IgD-negative memory B cell (primary cell): ENCODE measurements around the gene HOXC10. TPM values are rescaled to one million over a fixed set of nuclear protein-coding genes. Genes with fewer than 3 reads are reported as not detected.

Source experiments
- H3K27ac Mint-ChIP-seq, 3 donors: one replicate each; pipeline ENCODE4 v1.8.0; 2020 to 2022; ENCODE audit warnings: mild to moderate bottlenecking in 3 of 3, mixed read lengths in 3 of 3, moderate library complexity in 1 of 3
- H3K27me3 Mint-ChIP-seq: one replicate; pipeline ENCODE4 v1.8.0; 2021; ENCODE audit warnings: mixed read lengths
- H3K36me3 Mint-ChIP-seq: one replicate; pipeline ENCODE4 v1.8.0; 2020; ENCODE audit warnings: mild to moderate bottlenecking, mixed read lengths
- H3K4me1 Mint-ChIP-seq, 3 donors: one replicate each; pipeline ENCODE4 v1.8.0; 2020 to 2022; ENCODE audit warnings: mixed read lengths in 3 of 3, mild to moderate bottlenecking in 1 of 3
- H3K4me3 Mint-ChIP-seq, 4 donors: one replicate each; pipeline ENCODE4 v1.8.0; 2020 to 2022; ENCODE audit warnings: mild to moderate bottlenecking in 4 of 4, mixed read lengths in 4 of 4, moderate library complexity in 3 of 4
- H3K9me3 Mint-ChIP-seq, 3 donors: one replicate each; pipeline ENCODE4 v1.8.0; 2020 to 2021; ENCODE audit warnings: mixed read lengths in 3 of 3, mild to moderate bottlenecking in 1 of 3
- polyA plus RNA-seq: library from polyadenylated mRNA; unstranded; fragments of 300-500 nt; fragmentation: Illumina TruSeq; gene quantifications from one replicate; pipeline ENCODE4 v1.2.3, GENCODE V29; 2021

The HOXC10 gene
- polyA plus RNA-seq, 1 donor from 2014 or later, result not detected

DNA sequence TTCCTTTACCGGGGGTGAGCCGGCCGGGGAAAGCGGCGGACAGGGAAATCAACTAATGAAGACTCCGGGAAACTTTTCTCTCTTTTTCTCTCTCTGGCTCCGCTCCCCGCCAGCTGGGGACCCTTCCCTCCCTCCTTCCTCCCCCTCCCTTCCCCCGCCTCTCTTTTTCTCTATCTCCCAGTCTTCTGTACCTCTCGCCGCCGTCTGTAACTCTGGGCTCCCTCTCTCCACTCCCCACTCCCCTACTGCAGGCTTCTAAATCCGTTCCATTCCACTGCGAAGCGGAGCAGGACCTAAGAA is 18.9 kb upstream of the HOXC10 start:
- peak overlapping the region; percentile 46 to 87 (median 59) for H3K27ac Mint-ChIP-seq
- peaks cover 2% of the 10 kb centered on the region for H3K36me3 Mint-ChIP-seq
- H3K4me1 Mint-ChIP-seq, result peaks cover 10 to 31% (median 12%) of the 10 kb centered on the region in 3 donors
- H3K9me3 Mint-ChIP-seq, result peaks cover 0 to 9% (median 0%) of the 10 kb centered on the region in 3 donors
- H3K4me3 Mint-ChIP-seq, result peak overlapping the region in 3 of 4 donors; percentile 3 to 59 (median 51)
- H3K27me3 Mint-ChIP-seq, result peaks cover 93% of the 10 kb centered on the region

DNA sequence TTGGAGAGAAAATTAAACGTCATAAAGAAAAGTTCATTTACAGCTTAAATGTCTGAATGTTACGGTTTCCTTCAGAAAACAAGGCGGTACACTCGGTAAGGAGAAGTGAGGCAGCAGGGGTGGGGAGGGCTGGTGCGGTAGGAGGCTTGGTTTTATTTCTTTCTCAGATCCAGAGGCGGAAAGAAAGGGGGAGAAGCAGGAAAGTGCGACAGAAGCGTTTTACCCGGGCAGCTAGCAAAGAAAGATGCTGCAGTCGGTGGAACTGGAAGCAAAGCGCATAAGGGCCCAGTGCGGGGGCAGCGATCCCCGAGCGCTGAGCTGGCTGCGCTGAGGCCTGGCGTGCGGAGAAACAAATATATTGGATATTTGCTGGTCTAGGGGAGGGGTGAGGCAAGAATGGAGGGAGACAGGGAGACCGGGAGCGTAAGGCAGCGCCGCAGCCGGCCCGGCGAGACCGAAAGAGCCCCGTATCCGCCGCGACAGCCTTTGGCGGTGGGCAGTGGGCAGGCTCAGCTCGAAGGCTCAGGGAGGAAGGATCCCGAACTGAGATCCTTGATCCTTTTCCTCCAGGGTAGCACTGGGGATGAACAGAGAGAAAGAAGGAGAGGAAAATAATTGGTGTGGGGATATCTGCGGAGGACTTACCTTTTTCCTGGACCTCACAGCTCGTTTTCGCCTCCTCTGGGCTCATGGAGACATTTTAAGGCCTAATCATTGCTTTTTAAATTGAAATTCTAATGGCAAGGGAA is 18.4 kb upstream of the HOXC10 start:
- peak overlapping the region; percentile 46 to 87 (median 59) for H3K27ac Mint-ChIP-seq
- peaks cover 94% of the 10 kb centered on the region for H3K27me3 Mint-ChIP-seq
- peak overlapping the region in 2 of 4 donors; percentile 6 to 51 for H3K4me3 Mint-ChIP-seq
- peaks cover 2% of the 10 kb centered on the region for H3K36me3 Mint-ChIP-seq
- H3K4me1 Mint-ChIP-seq, result peaks cover 10 to 31% (median 12%) of the 10 kb centered on the region in 3 donors
- H3K9me3 Mint-ChIP-seq, result peaks cover 0 to 9% (median 0%) of the 10 kb centered on the region in 3 donors

- peaks cover 2% of the 10 kb centered on the region for H3K36me3 Mint-ChIP-seq
- peak overlapping the region in 2 of 4 donors; percentile 54 to 72 for H3K4me3 Mint-ChIP-seq
- H3K27me3 Mint-ChIP-seq, result peaks cover 95% of the 10 kb centered on the region
- H3K9me3 Mint-ChIP-seq, result peaks cover 0 to 9% (median 0%) of the 10 kb centered on the region in 3 donors
- H3K4me1 Mint-ChIP-seq, result peaks cover 10 to 30% (median 12%) of the 10 kb centered on the region in 3 donors
- peak overlapping the region; percentile 39 to 87 (median 40) for H3K27ac Mint-ChIP-seq
Observed at GRCh38 chr12:53967421-53967925, 17.5 kb upstream of the HOXC10 start.

DNA sequence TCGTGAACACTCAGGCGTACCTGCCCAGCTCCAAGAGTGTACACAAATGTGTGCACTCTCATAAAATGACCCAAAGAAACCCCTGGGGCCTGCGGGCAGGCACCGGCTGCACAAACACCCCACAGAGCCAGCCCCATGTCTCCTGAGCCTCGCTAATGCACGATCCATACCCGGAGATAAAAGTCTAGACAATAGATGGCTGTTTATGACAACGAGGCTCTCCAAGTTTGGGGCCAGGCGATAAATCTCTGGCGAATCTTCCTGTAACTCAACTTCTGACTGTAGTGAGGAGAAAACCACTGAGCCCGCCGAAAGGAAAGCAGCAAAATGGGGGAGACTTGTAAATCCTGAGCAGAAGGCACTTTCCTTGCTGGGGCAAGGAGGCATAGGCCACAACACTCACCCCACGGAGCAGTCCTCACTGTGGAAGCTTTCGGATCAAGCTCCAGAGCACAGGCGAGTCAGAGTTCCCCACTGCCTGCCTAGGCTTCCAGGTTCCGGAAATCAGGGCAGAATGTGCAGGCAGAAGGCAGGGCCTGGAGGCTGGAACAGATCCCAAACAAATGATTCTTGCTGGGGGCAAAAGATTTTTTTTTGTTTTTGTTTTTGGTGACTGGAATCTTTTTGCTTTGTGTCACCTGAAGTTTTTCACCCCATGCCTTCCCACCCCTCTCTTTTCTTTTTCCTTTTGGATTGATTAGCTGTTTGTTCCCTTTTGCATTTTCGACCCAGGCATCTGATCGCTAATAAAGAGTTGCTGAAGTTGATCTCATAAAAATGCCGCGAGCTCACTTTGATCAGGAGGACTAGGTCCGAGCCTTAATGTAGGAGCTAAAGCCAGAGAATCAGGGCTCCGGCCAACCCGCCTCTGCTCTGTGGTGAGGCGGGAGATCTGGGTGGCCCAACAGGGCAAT is 16.5 kb upstream of the HOXC10 start:
- peaks cover 2% of the 10 kb centered on the region for H3K36me3 Mint-ChIP-seq
- H3K9me3 Mint-ChIP-seq, result peaks cover 2 to 9% (median 5%) of the 10 kb centered on the region in 3 donors
- peak overlapping the region in 2 of 4 donors; percentile 52 to 68 for H3K4me3 Mint-ChIP-seq
- peaks cover 11 to 27% (median 12%) of the 10 kb centered on the region in 3 donors for H3K4me1 Mint-ChIP-seq
- H3K27me3 Mint-ChIP-seq, result peaks cover 93% of the 10 kb centered on the region
- H3K27ac Mint-ChIP-seq, result peak overlapping the region in 2 of 3 donors; percentile 48 to 87

GRCh38 chr12:53969588-53970259 is 15.2 kb upstream of the HOXC10 start:
- Mint-ChIP-seq H3K9me3 (peaks cover 2 to 9% (median 5%) of the 10 kb centered on the region in 3 donors), H3K27me3 (peaks cover 88% of the 10 kb centered on the region), H3K4me3 (peak overlapping the region in 1 of 4 donors; percentile 68), H3K4me1 (peaks cover 6 to 18% (median 9%) of the 10 kb centered on the region in 3 donors), H3K36me3 (peaks cover 2% of the 10 kb centered on the region), H3K27ac (peak overlapping the region in 1 of 3 donors; percentile 87)

- peak overlapping the region in 1 of 3 donors; percentile 98 for H3K27ac Mint-ChIP-seq
- H3K36me3 Mint-ChIP-seq, result peaks cover 2% of the 10 kb centered on the region
- peaks cover 85% of the 10 kb centered on the region for H3K27me3 Mint-ChIP-seq
- peaks cover 6 to 13% (median 9%) of the 10 kb centered on the region in 3 donors for H3K4me1 Mint-ChIP-seq
- H3K9me3 Mint-ChIP-seq, result peaks cover 2 to 7% (median 5%) of the 10 kb centered on the region in 3 donors
- peak overlapping the region in 1 of 4 donors; percentile 68 for H3K4me3 Mint-ChIP-seq
Observed at GRCh38 chr12:53970451-53970850, 14.5 kb upstream of the HOXC10 start.

- Mint-ChIP-seq H3K27ac (peak overlapping the region in 1 of 3 donors; percentile 98), H3K4me1 (peaks cover 6 to 8% (median 6%) of the 10 kb centered on the region in 3 donors), H3K27me3 (peaks cover 84% of the 10 kb centered on the region), H3K9me3 (peaks cover 2 to 5% (median 3%) of the 10 kb centered on the region in 3 donors), H3K4me3 (peak overlapping the region in 1 of 4 donors; percentile 83), H3K36me3 (peaks cover 2% of the 10 kb centered on the region)
Observed at GRCh38 chr12:53971129-53971528, 13.8 kb upstream of the HOXC10 start.

GRCh38 chr12:53971686-53972085 is 13.3 kb upstream of the HOXC10 start:
- Mint-ChIP-seq H3K4me1 (peaks cover under 1 to 5% (median 2%) of the 10 kb centered on the region in 3 donors), H3K36me3 (peaks cover 2% of the 10 kb centered on the region), H3K27ac (peak overlapping the region in 1 of 3 donors; percentile 98), H3K9me3 (peaks cover 0 to 5% (median 2%) of the 10 kb centered on the region in 3 donors), H3K27me3 (peaks cover 81% of the 10 kb centered on the region), H3K4me3 (peak overlapping the region in 2 of 4 donors; percentile 8 to 83)

DNA sequence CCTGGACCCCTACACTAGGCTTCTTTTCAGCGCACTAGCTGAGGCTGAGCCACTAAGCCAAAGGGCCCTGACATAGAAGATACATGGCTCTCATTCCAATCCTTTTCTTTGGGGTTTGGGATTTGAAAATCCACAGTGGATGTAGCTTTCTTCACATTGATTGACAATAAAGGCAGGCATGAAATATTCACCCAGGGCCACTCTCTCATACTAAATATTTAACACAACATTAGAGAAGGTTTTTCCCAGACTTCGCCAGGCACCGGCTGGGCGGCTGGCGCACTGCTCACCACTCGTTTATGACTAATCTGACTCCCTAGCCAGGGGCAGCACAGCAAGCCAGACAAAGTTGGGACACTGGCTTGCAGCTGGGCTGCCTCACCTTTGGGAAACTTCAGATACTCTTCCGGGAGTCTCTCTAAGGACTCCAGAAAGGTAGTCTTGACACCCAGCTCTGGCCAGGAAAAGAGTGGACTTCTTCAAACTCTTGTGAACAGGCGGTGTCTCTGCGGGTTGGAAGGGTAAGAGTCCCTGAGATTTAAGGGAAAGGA is 12.7 kb upstream of the HOXC10 start:
- peaks cover 81% of the 10 kb centered on the region for H3K27me3 Mint-ChIP-seq
- peaks cover 0 to 5% (median 2%) of the 10 kb centered on the region in 3 donors for H3K9me3 Mint-ChIP-seq
- H3K36me3 Mint-ChIP-seq, result peaks cover 2% of the 10 kb centered on the region
- H3K4me3 Mint-ChIP-seq, result peak overlapping the region in 1 of 4 donors; percentile 76
- H3K4me1 Mint-ChIP-seq, result peaks cover 2 to 5% (median 4%) of the 10 kb centered on the region in 3 donors
- H3K27ac Mint-ChIP-seq, result peak overlapping the region; percentile 78 to 98 (median 95)

GRCh38 chr12:53972722-53973235 is 12.2 kb upstream of the HOXC10 start, which contains the start of gene HOXC11:
HOXC11 (plus strand) TSS chr12:53973126; CDS start chr12:53973242, 116 bp downstream.
- Mint-ChIP-seq H3K27ac (peak within 1 kb of the TSS; percentile 92 to 98 (median 95)), H3K4me3 (peak within 1 kb of the TSS; percentile 25 to 81 (median 62)), H3K27me3 (peaks cover 79% of the 10 kb centered on the region), H3K4me1 (peaks cover 2 to 5% (median 5%) of the 10 kb centered on the region in 3 donors), H3K9me3 (peaks cover 0 to 5% (median 2%) of the 10 kb centered on the region in 3 donors), H3K36me3 (peaks cover 2% of the 10 kb centered on the region)

DNA sequence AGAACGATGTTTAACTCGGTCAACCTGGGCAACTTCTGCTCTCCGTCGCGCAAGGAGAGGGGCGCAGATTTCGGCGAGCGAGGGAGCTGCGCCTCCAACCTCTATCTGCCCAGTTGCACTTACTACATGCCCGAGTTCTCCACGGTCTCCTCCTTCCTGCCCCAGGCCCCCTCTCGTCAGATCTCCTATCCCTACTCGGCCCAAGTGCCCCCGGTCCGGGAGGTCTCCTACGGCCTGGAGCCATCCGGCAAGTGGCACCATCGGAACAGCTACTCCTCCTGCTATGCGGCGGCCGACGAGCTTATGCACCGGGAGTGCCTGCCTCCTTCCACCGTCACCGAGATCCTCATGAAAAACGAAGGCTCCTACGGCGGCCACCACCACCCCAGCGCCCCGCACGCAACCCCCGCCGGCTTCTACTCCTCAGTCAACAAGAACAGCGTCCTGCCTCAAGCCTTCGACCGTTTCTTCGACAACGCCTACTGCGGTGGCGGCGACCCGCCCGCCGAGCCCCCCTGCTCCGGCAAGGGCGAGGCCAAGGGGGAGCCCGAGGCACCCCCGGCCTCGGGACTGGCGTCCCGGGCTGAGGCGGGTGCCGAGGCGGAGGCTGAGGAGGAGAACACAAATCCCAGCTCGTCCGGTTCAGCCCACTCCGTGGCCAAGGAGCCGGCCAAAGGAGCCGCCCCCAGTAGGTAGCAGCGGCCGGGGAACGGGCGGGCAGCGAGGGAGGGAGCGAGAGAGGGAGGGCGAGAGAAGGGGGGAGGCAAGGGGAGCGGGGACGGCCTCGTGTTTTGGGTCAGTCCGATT is 11.5 kb upstream of the HOXC10 start:
- Mint-ChIP-seq H3K4me3 (peak overlapping the region; percentile 20 to 81 (median 50)), H3K27me3 (peaks cover 78% of the 10 kb centered on the region)

GRCh38 chr12:53974084-53975063 is 10.6 kb upstream of the HOXC10 start, which contains the start of gene HOTAIR:
HOTAIR (minus strand) TSS chr12:53974954.
- H3K27me3 Mint-ChIP-seq, result peaks cover 79% of the 10 kb centered on the region
- H3K27ac Mint-ChIP-seq, result peak within 1 kb of the TSS; percentile 59 to 93 (median 85)
- peaks cover 1% of the 10 kb centered on the region for H3K36me3 Mint-ChIP-seq
- peaks cover 2 to 5% (median 3%) of the 10 kb centered on the region in 3 donors for H3K9me3 Mint-ChIP-seq
- H3K4me3 Mint-ChIP-seq, result peak within 1 kb of the TSS; percentile 61 to 85 (median 76)
- H3K4me1 Mint-ChIP-seq, result peaks cover 5 to 10% (median 5%) of the 10 kb centered on the region in 3 donors

More for the DNA sequence above, 11.5 kb upstream of the HOXC10 start:
- Mint-ChIP-seq H3K9me3 (peaks cover 1 to 5% (median 2%) of the 10 kb centered on the region in 3 donors), H3K27ac (peak overlapping the region; percentile 92 to 98 (median 95)), H3K4me1 (peaks cover 5 to 8% (median 5%) of the 10 kb centered on the region in 3 donors), H3K36me3 (peaks cover 1% of the 10 kb centered on the region)
